Thoracic aorta (tissue), 2 donors: ENCODE measurements around the gene RPS6KA4. TPM values are rescaled to one million over a fixed set of nuclear protein-coding genes. Genes with fewer than 3 reads are reported as not detected.
"Not testable (repeated sequence)": the region's sequence is repeated elsewhere in the genome, so short reads cannot be mapped to it uniquely, and the experiment has no call there.

Source experiments
- ATAC-seq: fragments of 150-250 bp; one replicate; pipeline ENCODE4 v1.8.0; 2017; ENCODE audit warnings: low read depth; ENCODE audit not compliant: insufficient number of reproducible peaks, low FRiP score
- DNase-seq: peaks from one replicate; pipeline ENCODE4 v3.0.0-alpha.2; 2020; ENCODE audit warnings: low spot score
- H3K27ac ChIP-seq, 2 donors: fragments of 200-600 bp; sonication (generic); 1 replicate in 1 of 2; 2 replicates in 1 of 2; pipeline ENCODE4 v1.5.1; 2016; ENCODE audit warnings: mild to moderate bottlenecking in 2 of 2, moderate library complexity in 2 of 2
- H3K27me3 ChIP-seq: fragments of 200-600 bp; sonication (generic); replicated peaks from 2 replicates; pipeline ENCODE4 v1.6.0; 2016; ENCODE audit warnings: mild to moderate bottlenecking; ENCODE audit not compliant: insufficient read depth
- H3K36me3 ChIP-seq: fragments of 200-600 bp; sonication (generic); one replicate; pipeline ENCODE4 v1.5.1; 2016
- H3K4me1 ChIP-seq, 2 donors: fragments of 200-600 bp; sonication (generic); 1 replicate in 1 of 2; 2 replicates in 1 of 2; pipeline versions ENCODE4 v1.5.1 to v1.6.0; 2016; ENCODE audit warnings: low read depth in 2 of 2, mild to moderate bottlenecking in 1 of 2; ENCODE audit not compliant: control insufficient read depth in 1 of 2
- H3K4me3 ChIP-seq: fragments of 200-600 bp; sonication (generic); 2 replicates; pipeline ENCODE4 v1.5.1; 2016; ENCODE audit warnings: mild to moderate bottlenecking
- H3K9me3 ChIP-seq: fragments of 200-600 bp; sonication (generic); 2 replicates; pipeline ENCODE4 v1.5.1; 2016
- total RNA-seq, 2 donors: library from RNA; depleted of rRNA; stranded (reverse); fragments of >200 nt; gene quantifications; one replicate each; pipeline versions ENCODE4 v1.1.0 to v1.2.3, GENCODE V29; 2016
- TF ChIP-seq, protein P1 (sequence below): fragments of 200-600 bp; sonication (generic); IDR thresholded peaks from one replicate; pipeline ENCODE4 v1.5.1; 2019; ENCODE audit warnings: antibody characterized with exemption

Gene RPS6KA4
- total RNA-seq, 2 donors from 2014 or later = 42.5 to 50.0 TPM

- Histone ChIP-seq H3K36me3 (no peaks in the 10 kb centered on the region), H3K27ac (no peak overlapping the region), H3K9me3 (no peaks in the 10 kb centered on the region), H3K4me3 (no peak overlapping the region), H3K4me1 (peaks cover 0 to 10% of the 10 kb centered on the region in 2 donors), H3K27me3 (no peaks in the 10 kb centered on the region)
- ATAC-seq (no peak), DNase-seq (no peak)
- TF ChIP-seq, protein P1, sequence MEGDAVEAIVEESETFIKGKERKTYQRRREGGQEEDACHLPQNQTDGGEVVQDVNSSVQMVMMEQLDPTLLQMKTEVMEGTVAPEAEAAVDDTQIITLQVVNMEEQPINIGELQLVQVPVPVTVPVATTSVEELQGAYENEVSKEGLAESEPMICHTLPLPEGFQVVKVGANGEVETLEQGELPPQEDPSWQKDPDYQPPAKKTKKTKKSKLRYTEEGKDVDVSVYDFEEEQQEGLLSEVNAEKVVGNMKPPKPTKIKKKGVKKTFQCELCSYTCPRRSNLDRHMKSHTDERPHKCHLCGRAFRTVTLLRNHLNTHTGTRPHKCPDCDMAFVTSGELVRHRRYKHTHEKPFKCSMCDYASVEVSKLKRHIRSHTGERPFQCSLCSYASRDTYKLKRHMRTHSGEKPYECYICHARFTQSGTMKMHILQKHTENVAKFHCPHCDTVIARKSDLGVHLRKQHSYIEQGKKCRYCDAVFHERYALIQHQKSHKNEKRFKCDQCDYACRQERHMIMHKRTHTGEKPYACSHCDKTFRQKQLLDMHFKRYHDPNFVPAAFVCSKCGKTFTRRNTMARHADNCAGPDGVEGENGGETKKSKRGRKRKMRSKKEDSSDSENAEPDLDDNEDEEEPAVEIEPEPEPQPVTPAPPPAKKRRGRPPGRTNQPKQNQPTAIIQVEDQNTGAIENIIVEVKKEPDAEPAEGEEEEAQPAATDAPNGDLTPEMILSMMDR = no peak
Observed at GRCh38 chr11:64415996-64416728, 57.2 kb downstream of the RPS6KA4 start.

GRCh38 chr11:64418233-64418632 lies 59.3 kb downstream of the RPS6KA4 start:
- H3K4me1 ChIP-seq, ATAC-seq, H3K27me3 ChIP-seq, H3K9me3 ChIP-seq, H3K27ac ChIP-seq, H3K4me3 ChIP-seq, DNase-seq, H3K36me3 ChIP-seq: not testable (repeated sequence)

DNA sequence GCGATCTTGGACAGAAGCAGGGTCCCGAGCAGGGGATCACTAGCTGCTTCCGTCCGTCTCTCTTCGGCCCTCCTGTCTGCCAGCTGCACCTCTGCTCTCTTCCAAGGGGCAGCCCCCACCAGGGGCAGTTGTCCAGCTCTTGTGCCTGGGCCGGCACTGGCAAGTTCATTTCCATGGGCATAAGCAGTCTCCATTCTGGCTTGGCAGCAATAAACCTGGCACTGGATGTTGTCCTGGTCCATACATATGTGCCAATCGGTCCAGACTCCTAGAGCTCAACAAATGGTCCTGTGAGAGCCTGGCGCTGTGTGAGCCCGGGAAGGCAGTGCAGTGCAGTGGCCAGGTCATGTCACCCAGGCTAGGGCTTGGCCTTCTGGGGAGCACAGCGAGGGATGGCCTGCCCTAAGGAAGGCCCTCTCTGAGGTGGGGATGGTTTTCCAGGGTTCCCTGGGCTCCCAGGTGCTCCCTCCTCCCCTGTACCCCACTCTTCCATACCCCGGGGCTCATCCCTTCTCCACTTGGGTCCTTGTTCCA lies 60.4 kb downstream of the RPS6KA4 start:
- no peak for ATAC-seq
- DNase-seq = no peak
- no peak overlapping the region for H3K27ac ChIP-seq
- no peak overlapping the region for H3K4me3 ChIP-seq
- H3K4me1 ChIP-seq = peaks cover 0 to 10% of the 10 kb centered on the region in 2 donors
- TF ChIP-seq, protein P1 = no peak
- no peaks in the 10 kb centered on the region for H3K36me3 ChIP-seq
- H3K27me3 ChIP-seq = no peaks in the 10 kb centered on the region
- H3K9me3 ChIP-seq = peaks cover 3% of the 10 kb centered on the region

DNA sequence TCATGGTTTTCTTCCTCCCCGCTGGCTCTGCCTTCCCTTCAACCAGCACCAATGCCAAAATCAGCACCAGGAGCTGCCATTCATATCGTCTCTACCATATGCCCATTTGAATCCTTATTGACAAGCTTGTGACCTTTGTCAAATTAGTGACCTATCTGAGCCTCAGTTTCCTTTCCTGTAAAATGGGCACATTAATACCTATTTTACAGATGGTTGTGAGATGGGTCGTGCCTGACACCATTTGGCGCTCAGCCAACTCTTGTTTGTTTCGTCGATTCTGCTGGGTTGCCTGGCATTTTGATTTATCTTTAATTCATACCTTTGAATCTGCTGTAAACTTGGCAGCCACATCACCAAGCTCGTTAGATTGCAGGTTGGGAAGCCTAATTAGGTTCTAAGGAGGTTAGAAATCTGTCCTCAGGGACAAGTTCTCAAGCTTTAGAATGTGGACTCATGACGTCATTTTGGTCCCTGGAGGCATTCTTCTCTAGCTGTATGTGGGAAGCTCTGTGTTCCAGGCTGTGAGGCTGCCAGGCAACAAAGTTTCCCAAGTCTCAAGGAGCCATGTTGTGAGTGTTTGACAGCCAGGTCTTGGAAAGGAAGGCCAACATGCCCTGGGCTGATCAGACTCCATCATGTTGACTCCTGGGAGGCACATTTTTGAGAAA lies 61.0 kb downstream of the RPS6KA4 start:
- DNase-seq (no peak), ATAC-seq (peak; percentile 51)
- H3K4me3 ChIP-seq = no peak overlapping the region
- peaks cover 3% of the 10 kb centered on the region for H3K9me3 ChIP-seq
- H3K27ac ChIP-seq = no peak overlapping the region
- H3K4me1 ChIP-seq = peaks cover 0 to 10% of the 10 kb centered on the region in 2 donors
- H3K27me3 ChIP-seq = no peaks in the 10 kb centered on the region
- no peaks in the 10 kb centered on the region for H3K36me3 ChIP-seq
- TF ChIP-seq, protein P1 = no peak

Other genes with a start within 250 kb of the RPS6KA4 start
- 10 to 100 TPM; 15.8 to 17.6 TPM for gene MACROD1, start 193.0 kb upstream of the RPS6KA4 start, total RNA-seq
- 10 to 100 TPM; 74.7 to 91.2 TPM for gene STIP1, start 173.0 kb upstream of the RPS6KA4 start, total RNA-seq
- 10 to 100 TPM; 47.2 to 66.6 TPM for gene FERMT3, start 152.4 kb upstream of the RPS6KA4 start, total RNA-seq
- gene TRPT1, start 133.0 kb upstream of the RPS6KA4 start, total RNA-seq = 10 to 100 TPM; 67.2 to 95.3 TPM
- gene NUDT22, start 132.9 kb upstream of the RPS6KA4 start, total RNA-seq = 10 to 100 TPM; 52.3 to 61.6 TPM
- 10 to 100 TPM; 13.5 to 53.2 TPM for gene DNAJC4, start 128.6 kb upstream of the RPS6KA4 start, total RNA-seq
- 100 to 1,000 TPM in 1 of 2 donors, 10 to 100 TPM in 1; 81.8 to 107 TPM for gene VEGFB, start 124.6 kb upstream of the RPS6KA4 start, total RNA-seq
- 10 to 100 TPM; 51.7 to 53.0 TPM for gene FKBP2, start 118.1 kb upstream of the RPS6KA4 start, total RNA-seq
- gene PPP1R14B, start 112.2 kb upstream of the RPS6KA4 start, total RNA-seq = 100 to 1,000 TPM in 1 of 2 donors, 10 to 100 TPM in 1; 75.3 to 122 TPM
- gene PLCB3, start 107.6 kb upstream of the RPS6KA4 start, total RNA-seq = 10 to 100 TPM; 31.5 to 39.7 TPM
- gene BAD, start 74.5 kb upstream of the RPS6KA4 start, total RNA-seq = 10 to 100 TPM; 39.2 to 83.8 TPM
- gene GPR137, start 73.3 kb upstream of the RPS6KA4 start, total RNA-seq = 10 to 100 TPM in 1 of 2 donors, 1 to 10 TPM in 1; 8.7 to 19.0 TPM
- gene KCNK4, start 67.9 kb upstream of the RPS6KA4 start, total RNA-seq = not detected
- gene CATSPERZ, start 58.8 kb upstream of the RPS6KA4 start, total RNA-seq = not detected
- gene ESRRA, start 53.6 kb upstream of the RPS6KA4 start, total RNA-seq = 10 to 100 TPM; 33.4 to 46.0 TPM
- 100 to 1,000 TPM; 157 to 218 TPM for gene TRMT112, start 41.6 kb upstream of the RPS6KA4 start, total RNA-seq
- 100 to 1,000 TPM in 1 of 2 donors, 10 to 100 TPM in 1; 91.1 to 136 TPM for gene PRDX5, start 41.0 kb upstream of the RPS6KA4 start, total RNA-seq
- gene CCDC88B, start 19.0 kb upstream of the RPS6KA4 start, total RNA-seq = 10 to 100 TPM; 10.3 to 19.0 TPM
- not detected for gene SLC22A11, start 196.8 kb downstream of the RPS6KA4 start, total RNA-seq
- not detected for gene SLC22A12, start 232.1 kb downstream of the RPS6KA4 start, total RNA-seq